H1 (cell line): Measurements from ENCODE around the gene SRMS. TPM values are rescaled to one million over a fixed set of nuclear protein-coding genes. Genes with fewer than 3 reads are reported as not detected.

ENCODE experiments used
- CBX8 ChIP-seq: fragments of 300-800, 300-1000 bp; sonication (generic); IDR thresholded peaks from 2 replicates; pipeline ENCODE4 v1.7.1; 2016; ENCODE audit warnings: low read depth, low read length, borderline replicate concordance
- CHD1 ChIP-seq: IDR thresholded peaks from 2 replicates; pipeline ENCODE4 v1.6.1; 2012; ENCODE audit warnings: low read depth, low read length, improper control_type of control experiment
- KDM1A ChIP-seq: fragments of 200-600, 300-600 bp; sonication (generic); IDR thresholded peaks from 2 replicates; pipeline ENCODE4 v1.7.1; 2016; ENCODE audit warnings: mild to moderate bottlenecking, low read length, borderline replicate concordance
- RBBP5 ChIP-seq: IDR thresholded peaks from 2 replicates; pipeline ENCODE4 v1.7.1; 2012; ENCODE audit warnings: low read depth, mild to moderate bottlenecking, inconsistent platforms, low read length, moderate library complexity, borderline replicate concordance
- RNF2 ChIP-seq: fragments of 200-900, 300-1000 bp; sonication (generic); IDR thresholded peaks from 2 replicates; pipeline ENCODE4 v1.7.1; 2016; ENCODE audit warnings: borderline replicate concordance, low read depth, mild to moderate bottlenecking, antibody characterized with exemption, low read length; ENCODE audit not compliant: poor library complexity, severe bottlenecking; ENCODE audit errors: missing control alignments
- SP1 ChIP-seq: IDR thresholded peaks from 2 replicates; pipeline ENCODE4 v1.6.1; 2011; ENCODE audit warnings: low read depth, low read length
- TAF1 ChIP-seq: IDR thresholded peaks from 2 replicates; pipeline ENCODE4 v1.6.1; 2011; ENCODE audit warnings: mild to moderate bottlenecking, low read depth, low read length
- polyA plus RNA-seq, 7 experiments: library from polyadenylated mRNA; depleted of rRNA in 3 of 7; stranded (reverse) in 5 of 7; unstranded in 2 of 7; fragments of >200 nt in 5 of 7; fragments of 200-250 nt in 2 of 7; gene quantifications; 1 replicate in 5 of 7; 2 replicates in 1 of 7; 4 replicates in 1 of 7; pipeline versions ENCODE4 v1.2.1 to v1.2.3, GENCODE V29; 2011 to 2013; ENCODE audit warnings: missing spikeins in 2 of 7, mixed read lengths in 2 of 7
- total RNA-seq: library from RNA; stranded (reverse); fragmentation: NEBNext Ultra II Directional; extraction: Animal tissue kit (Norgen Biotek cat#: 25700); gene quantifications from 2 replicates; pipeline ENCODE4 v1.2.1, GENCODE V29; 2021

SRMS gene
- total and polyA plus RNA-seq, 2 of the 8 experiments (the other 6 are each of a cell fraction or from before 2014, with no cell fraction given), result 0.39 to 0.76 TPM

- TF ChIP-seq CHD1 (no peak), CBX8 (no peak), RNF2 (no peak), KDM1A (no peak), SP1 (no peak), TAF1 (no peak), RBBP5 (no peak)
Measured at GRCh38 chr20:63513207-63513606, 34.3 kb downstream of the SRMS start (continued).
